Measurements from ENCODE around the gene PON1.

PON1 gene

GRCh38 chr7:95250571-95250970 is 73.8 kb downstream of the PON1 start:
- no peak for DNase-seq
